Measurements from ENCODE around the gene NUP188.

NUP188 gene

DNA sequence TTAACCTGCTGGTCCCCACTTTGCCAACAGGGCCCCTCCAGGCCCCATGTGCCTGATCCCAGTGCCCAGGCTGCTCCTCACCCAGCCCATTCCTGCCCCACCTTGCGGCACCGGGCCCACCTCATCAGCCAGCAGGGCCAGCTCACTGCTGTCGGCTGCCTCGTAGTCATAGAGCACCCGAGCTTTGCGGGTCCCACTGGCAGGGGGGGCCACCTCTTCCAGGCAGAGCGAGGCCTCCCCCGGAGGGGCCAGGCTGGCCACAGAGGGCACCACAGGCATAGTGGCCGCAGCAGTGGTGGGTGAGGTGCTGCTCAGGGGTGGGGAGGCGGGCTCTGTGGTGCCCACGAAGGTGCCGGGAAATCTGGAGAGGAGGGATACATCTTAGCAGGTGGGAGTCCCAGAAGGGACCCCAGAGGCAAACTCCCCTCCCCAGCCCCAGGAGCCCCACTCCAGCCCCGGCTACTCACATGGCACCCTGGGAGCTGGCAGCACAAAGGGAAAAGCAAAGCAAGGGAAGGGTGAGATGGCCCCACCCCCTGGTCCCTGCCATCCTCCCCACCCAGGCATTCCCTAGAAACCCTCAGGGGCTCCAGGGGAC lies 61.6 kb downstream of the NUP188 start:
- no peak for DNase-seq

DNA sequence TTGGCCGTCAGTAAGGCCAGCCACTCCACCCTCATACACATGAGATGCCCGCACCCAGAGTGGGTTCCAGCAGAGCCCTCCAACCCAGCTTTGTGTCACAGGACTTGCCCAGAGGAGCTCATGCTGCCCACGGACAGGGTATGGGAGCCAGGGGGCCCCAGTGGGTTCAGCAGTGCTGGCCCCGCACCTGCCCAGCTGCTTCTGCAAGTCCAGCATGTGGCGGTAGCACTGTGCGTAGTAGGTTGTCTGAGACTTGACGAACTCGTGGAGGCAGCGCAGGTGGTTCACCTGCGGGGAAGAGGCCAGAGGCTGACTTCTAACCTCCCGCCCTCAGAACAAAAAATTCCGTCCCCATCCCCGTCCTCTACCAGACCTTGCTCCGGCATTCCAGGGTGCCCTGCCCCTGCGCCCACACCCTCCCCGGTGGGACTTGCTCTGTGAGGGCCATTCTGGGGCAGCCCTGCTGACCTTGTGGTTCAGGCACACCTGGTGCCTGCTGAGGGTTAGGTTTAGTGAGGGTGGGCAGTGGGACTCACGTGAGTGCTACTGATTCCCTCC lies 62.2 kb downstream of the NUP188 start:
- DNase-seq: no peak

DNA sequence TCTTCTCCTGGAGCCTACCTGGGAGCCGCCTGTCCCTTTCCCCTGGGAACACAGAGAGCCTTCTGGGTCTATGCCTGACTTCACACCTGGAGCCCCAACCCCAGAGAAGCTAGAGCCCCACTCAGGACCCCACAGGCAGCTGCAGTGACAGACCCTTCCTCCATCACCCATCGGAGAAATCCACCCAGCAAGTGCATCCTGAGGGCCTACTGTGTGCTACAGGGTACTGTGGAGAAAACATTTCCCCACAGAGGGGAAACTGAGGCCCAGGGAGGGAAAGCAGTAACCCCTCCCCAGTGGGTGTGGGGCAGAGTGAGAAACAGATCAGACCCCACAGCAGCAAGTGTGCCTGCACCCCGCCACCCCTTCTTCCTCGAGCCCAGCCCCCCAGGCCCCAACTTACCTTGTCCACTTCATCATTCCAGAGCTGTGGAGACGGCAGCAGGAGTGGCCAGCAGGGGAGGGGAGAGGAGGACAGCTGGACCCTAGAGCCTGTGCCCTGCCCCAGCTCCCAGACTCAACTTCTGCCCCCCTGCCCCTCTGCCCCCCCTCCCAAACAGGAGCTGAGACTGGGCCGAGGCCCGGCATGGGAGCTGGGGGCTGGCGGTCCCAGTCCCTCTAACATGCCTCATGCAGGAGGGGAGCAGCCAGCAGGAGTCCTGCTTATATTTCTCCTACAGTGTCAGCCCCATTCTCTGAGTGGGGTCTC lies 62.9 kb downstream of the NUP188 start:
- no peak for DNase-seq

DNA sequence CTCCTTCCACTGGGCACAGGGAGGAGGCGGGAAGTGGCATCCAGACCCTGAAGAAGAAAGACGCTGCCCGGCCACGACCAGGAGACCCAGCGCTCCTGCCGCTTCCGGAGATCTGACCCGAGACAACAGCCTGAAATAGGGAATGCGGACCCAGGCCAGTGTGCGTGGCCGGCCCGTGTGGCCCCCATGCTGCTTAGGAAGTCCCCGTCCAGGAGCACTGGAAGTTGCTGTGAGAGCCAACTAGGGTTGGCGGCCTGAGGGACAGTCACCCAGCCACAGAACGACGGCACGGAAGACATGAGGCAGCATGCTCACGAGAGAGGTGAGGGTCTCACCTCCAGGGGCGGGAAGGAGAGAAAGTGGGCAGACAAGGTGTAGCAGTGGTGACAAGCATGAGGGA lies 63.7 kb downstream of the NUP188 start:
- DNase-seq: no peak

DNA sequence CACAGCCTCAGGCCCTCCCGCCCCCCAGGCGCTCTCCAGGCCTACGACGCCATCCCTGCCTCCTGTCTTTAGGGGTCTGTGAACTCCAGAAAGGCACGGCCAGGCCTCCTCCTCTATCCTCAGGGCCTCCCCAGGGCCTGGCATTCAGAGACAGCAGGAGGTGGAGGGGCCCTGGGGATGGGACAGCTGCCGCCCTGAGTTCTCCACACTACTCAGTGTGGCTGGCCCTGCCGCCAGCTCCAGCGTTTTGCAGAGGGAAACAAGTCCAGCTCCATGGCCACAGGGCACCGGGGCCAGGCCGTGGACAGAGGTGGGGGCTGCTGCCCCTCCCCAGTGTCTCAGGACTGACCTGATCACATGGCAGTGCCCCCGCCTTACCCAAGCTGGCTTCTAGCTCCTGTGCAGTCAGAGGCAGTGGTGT lies 64.3 kb downstream of the NUP188 start:
- no peak for DNase-seq

DNA sequence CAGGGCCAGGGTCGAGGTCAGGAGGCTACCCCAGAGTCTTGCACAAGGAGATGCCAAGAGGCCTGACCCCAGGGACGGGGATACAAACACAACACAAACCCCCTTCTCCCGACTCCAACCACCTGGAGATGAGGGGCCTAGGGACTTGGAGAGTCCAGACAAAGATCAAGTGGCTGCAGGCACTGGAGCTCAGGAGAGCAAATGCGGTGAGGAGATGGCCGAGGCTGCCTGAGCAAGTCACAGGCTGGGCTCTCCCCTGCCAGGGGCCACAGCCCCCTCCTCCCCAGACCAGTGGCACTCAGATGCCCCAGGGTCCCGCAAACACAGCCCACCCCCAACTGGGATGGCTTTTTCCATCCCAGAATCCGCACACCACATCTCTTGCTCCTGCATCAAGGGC lies 64.8 kb downstream of the NUP188 start:
- no peak for DNase-seq

DNA sequence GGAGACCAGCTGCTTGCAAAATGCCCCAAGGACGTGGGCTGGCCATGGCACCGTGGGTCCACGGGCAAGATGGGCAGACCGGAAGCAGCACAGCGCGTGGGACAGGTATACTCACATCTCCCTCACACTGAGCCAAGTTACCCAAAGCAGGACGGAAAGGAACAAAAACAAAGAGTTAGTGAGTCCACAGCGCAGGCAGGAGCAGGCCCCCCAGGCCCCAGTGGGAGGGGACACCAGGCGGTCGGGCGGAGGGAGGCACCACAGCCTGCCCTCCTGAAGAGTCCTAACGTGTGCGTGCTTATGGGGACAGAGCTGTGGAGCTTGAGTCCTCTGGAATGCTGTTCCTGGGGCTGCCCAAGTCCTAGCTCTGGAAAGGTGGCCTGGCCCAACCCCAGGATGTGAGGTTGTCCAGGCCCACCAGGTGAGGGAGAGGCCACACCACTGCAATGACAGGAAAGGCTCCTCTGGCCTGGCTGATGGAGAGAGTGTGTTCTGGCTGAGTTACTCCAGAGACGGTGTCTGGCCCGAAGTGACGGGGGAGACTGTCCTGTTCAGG lies 65.5 kb downstream of the NUP188 start:
- no peak for DNase-seq

DNA sequence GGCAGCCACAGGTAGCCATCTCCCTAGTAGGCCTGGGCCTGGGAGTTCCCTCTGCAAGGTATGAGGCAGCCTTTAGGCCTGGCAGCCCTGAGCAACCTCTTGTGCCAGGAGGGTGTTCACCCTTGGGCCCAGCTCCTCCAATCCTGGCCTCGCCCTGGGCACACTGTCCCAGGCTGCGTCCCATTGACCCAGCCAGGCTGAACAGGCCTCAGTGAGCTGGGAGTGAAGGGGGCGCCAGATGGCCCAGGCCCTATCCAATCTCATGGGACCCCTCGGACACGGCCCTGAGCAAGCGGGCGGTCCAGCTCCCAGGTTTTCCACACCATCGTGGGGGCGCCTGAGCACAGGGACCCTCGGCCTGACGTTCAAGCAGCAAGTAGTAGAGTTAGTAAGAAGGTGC lies 66.2 kb downstream of the NUP188 start:
- DNase-seq: no peak

DNA sequence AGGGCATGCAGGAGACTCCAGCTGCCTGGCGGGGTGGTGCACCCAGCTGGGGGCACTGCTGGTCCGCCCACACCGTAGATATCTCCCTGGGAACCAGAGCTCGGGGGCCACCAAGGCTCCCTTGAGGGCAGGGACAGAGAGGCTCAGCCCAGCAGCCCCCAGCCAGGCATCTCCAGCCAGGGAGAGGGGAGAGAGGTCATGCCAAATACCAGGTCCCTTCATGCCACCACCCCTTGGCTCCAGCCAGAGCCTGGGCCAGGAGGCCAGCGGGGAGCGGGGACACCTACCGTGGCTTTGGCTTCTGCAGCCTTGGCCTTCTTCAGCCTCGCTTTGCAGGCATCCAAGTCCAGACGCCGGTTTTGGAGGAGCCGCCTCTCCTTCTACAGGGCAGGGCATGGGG lies 66.6 kb downstream of the NUP188 start:
- DNase-seq: no peak

DNA sequence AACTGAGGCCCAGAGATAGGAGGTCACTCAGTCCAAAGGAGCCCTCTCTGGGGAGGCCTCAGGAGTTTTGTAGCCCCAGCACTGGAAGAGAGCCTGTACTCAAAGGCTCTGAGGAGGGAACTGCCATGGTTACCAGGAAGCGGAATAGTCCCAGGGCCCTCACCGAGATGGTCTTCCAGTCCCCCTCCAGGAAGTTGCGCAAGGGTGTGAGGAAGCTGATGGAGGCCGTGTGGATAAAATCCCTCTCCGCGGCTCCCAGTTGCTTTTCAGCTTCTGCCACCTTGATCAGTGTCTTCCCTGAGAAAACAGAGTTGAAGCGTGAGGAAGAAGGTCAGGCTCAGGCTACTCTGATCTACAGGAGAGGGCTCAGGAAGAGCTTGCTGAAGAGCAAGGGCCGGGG lies 67.1 kb downstream of the NUP188 start:
- DNase-seq: no peak

DNA sequence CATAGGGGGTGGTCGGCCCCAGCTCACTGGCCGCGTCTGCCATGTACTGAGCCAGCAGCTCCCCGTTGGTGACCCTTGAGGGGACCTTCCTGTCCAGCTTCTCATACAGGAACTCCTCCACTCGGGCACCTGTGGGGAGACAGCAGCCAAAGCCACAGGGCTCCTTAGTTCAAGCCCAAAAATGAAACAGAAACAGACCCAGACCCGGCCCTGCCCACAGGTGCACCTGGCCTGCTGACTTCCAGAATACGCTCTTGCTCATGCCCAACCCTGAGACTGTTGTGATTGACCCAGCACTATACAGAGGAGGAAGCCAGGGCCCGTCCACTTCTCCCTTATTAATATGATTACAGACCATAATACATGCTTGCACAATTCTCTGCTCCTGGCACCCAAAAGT lies 73.6 kb downstream of the NUP188 start:
- DNase-seq: no peak

DNA sequence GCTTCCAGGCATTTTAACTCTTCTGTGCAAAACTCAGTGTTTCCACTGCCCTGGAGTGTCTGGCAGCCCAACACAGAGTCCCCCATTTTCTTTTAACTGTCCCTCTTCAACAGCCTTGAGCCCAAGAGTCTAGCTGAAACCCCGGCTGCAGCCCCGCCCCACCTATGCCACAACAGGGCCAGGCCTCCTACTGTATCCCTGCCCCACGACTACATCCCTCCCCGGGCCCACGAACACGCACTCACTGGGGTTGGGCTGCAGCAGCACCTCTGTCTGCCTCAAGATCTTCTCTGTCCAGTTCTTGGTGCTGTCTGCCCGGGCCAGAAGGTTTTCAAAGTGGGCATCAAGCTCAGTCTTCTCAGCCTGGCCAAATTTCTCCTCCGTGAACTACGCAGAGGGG lies 74.5 kb downstream of the NUP188 start:
- DNase-seq: no peak

DNA sequence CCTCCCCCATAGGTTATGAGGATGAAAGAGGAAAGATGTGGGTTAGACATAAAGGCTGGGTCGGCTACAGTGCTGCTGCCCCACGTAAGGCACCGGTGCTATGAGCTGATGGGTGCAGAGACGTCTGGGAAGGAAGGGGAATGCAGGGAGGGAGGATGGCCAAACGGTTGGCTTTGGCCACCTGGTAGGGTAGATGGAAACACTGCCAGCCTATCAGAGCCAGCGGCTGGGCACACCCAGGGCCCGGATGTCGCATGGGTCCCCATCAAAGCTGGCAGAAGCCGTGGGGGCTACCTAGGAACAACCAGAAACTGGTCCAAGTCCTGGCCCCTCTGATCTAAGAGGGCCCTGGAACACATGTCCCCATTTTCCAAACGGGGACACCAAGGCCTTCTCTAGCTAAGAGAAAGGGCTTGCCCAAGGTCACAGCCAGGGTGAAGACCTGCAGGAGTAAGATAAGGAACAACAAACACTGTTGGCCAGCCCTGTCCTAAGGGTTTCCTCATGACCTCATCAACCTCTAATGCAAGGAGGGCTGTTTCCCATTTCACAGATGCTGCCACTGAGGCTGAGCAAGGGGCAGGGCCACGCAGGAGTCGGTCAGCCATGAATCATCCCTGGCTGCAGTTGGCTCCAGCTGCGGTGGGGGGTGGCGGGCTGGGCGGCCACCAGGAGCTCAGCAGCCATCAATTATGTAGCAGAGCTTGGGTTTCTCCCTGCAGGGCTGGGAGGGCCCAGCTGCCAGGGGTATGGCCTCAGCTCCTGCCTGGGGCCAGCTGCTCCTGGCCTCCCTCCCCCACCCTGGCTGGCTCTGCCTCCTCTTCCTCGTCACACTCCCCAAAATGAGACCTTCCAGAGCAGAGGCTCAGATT lies 75.8 kb downstream of the NUP188 start:
- no peak for DNase-seq

DNA sequence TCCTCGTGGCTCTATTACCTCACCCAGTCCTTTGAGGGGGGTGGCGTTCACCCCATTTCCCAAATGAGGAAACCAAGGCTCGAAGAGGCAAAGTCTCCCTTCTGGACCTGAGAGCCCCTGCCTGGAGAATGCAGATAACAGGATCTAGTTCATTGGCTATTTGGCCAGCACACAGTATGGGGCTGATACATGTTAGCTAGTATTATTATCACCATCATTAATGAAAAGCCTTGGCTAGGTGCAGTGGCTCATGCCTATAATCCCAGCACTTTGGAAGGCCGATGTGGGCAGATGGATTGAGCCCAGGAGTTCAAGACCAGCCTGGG lies 76.4 kb downstream of the NUP188 start:
- no peak for DNase-seq

DNA sequence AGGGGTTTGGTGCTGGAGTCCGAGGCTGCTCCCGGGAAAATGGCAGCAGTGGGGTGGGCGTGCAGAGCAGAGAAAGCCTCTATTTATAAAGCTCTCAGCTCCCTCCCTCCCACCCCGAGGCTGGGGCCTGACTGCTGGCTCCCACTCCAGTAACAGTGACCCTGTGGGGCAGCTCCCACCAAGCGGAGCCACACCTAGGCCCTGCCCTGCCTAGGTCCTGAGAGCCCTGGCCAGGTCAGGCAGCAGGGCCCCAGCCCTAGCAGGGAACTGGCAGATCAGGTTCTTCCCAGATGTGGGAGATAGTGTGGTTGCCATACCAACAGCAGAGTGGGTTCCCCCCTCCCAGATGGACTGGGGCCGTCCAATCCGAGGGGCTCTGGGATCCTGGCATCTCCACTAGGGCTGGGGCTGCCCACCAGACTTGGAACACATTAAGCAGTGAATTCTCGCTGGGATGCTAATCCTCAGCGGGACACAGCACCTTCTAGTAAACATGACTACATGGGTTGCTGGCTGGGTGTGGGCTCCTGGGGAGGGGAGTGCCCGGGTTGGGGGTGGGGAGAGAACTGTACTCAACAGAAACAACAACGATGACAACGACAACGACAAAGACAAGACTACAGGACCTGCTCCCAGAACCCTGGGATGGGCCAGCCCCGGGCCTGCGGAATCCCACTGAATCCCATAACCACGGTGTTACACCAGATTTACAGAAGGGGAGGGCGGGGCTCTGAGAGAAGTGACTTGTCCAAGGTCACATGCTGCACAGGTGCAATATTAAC lies 79.1 kb downstream of the NUP188 start:
- no peak for DNase-seq

DNA sequence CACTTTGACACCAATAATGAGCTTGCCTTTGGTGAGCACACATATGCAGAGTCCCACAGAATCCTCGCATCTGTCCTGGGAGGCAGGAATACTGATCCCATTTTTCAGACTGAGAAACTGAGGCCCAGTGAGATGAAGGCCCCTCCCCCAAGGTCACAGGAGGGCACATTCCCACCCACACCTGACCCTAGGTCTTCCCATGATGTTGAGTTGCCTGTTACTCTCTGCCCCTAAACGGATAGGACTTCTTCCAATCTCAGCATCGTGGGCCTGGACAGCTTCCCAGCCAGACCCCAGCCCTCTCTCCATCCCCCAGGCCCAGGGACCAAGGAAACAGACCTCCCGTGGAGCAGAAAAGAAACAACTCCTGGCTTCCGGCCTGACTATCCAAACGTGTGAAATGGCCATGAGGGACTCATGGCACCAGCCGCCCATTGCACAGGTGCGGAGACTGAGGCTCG lies 79.8 kb downstream of the NUP188 start:
- no peak for DNase-seq

DNA sequence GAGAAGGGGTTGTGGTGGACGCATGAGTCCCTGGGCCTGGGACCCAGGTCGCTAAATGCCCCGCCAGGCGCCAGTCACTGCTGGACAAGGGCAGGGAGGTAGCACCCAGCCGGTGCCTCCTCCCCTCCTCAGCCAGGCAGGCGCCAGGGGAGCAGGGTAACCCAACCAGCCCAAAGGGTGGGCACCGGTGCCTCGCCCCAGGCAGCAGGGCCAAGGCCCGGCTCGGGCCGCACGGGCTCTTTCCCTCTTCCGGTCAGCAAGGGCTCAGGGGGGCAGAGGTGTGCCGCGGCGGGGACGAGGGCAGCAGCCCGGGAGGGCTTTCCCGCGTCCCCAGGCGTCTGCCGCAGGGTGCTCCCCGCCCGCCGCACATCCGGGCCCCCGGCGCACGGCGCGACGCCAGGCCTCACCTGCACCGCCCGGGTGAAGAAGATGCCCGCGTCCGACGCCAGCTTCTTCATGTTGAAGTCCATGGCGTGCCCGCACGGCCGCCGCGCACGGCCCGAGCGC lies 80.2 kb downstream of the NUP188 start:
- no peak for DNase-seq

DNA sequence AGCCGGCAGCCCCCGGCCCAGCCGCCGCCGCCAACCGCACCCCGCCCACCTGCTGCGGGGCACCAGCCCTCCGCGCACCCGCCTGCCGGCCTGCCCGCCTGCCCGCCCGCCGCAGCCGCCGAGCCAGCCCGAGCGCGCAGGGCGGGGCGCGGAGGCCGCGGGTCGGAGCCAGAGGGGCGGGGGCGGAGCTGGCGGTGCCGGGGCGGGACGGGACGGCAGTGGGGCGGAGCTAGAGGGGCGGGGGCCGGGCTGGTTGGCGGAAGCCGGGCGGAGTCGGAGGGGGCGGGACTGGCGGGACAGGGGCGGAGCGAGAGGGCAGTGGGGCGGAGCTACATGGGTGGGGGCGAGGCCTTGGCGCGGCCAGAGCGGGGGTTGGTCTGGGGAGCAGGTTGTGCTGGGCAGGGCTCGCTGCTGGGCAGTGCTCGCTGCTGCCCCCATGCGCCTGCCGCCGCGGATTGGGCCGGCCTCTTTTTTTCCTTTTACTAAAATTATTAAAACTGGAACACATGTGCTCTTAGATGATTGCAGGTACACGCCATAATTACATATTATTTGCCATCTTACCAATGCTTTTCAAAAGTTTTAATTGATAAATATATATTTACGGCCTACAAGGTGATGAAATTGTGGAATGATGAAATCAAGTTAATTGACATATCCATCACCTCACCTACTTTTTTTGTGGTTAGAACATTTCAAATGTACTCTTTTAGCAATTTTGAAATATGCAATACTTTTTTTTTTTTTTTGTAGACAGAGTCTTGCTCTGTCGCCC lies 80.9 kb downstream of the NUP188 start, which contains the start of gene SH3GLB2:
TSS of gene SH3GLB2 (minus strand) at position 140 of the 775 bp plus-strand sequence. CDS start 177 bp downstream, outside the sequence.
- DNase-seq: peak; percentile 95

DNA sequence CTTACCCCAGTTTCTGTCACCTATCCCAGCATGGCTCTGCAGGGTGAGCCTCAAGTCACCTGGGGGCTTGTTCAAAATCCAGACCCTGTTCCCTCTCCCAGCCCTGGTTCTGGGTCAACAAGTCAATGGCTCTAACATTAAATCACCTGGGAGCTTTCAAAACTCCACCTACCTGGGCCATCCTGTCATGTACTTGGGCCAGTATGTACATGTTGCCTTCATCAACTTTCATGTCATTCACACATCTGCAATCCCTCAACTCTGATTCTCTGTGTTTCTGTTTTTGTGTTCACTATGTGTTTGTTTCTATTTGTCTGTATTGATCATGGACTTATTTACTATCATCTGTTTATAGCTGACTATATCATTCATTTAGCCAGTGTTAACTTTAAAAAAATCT lies 82.7 kb downstream of the NUP188 start:
- DNase-seq: no peak

DNA sequence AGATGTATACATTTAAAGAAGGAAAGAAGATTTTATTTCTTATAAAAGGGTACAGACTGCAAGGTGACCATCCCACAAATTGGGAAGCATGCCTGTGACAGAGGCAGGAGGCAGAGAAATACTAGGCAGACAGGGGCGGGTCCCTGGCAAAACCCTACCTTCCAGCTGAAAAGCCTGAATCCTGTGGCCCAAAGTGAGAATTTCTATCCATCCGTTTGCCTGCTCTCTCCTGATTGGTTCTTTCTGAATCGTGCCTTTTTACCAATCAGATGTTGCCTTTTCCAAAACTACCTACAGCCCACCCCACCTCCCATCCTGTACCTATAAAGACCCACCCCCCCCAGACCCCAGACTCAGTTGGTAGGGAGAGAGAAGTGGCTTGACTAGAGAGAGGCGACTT lies 84.0 kb downstream of the NUP188 start:
- no peak for DNase-seq

DNA sequence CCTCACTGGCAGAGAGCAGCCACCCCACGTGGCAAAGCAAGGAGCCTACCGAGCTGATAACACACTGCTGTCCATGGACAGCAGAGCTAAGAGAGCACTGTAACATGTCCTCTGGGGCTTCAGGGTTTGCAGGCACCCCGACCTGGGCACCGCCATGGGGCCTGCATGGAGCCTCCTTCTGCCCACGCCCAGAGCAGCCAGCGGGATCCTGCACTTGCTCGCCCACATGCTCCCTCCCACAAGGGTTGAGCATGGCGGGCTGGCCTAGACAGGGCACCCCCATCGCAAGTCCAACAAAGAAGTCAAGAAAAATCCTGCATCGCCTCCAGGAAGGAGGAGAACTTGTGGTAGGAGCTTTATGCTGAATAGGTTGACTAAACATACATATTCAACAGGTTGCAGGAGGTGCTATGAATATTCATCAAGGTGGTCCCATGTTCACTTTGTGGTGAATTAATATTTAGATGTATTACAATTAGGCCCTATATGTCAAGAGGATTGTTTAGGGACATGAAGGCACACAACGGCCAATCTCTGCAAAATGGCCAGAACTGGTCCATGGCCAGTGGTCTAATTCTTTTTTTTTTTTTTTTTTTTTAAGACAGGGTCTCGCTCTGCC lies 85.2 kb downstream of the NUP188 start:
- no peak for DNase-seq

All from stimulated activated CD4-positive, alpha-beta T cell treated with anti-CD3 and anti-CD28 coated beads, Interleukin-4, amount 100 ng/mL, for 1 hour (primary cell).